22Rv1 (cell line): ENCODE data around the gene MTSS2.

ENCODE experiments used
- CTCF ChIP-seq: fragments of 450-650 bp; IDR thresholded peaks from 2 replicates; pipeline ENCODE4 v1.5.1; 2017; ENCODE audit warnings: mild to moderate bottlenecking
- ZFX ChIP-seq: fragments of 450-650 bp; IDR thresholded peaks from 2 replicates; pipeline ENCODE4 v1.6.1; 2017; ENCODE audit warnings: antibody characterized with exemption, borderline replicate concordance

- no peak for TF ChIP-seq CTCF
- no peak for TF ChIP-seq ZFX
These were observed 9.0 kb upstream of the MTSS2 start for GRCh38 chr16:70694868-70695218.
